Measurements from ENCODE around the gene NGEF.
"Not testable (repeated sequence)": the region's sequence is repeated elsewhere in the genome, so short reads cannot be mapped to it uniquely, and the experiment has no call there.

The NGEF gene

DNA sequence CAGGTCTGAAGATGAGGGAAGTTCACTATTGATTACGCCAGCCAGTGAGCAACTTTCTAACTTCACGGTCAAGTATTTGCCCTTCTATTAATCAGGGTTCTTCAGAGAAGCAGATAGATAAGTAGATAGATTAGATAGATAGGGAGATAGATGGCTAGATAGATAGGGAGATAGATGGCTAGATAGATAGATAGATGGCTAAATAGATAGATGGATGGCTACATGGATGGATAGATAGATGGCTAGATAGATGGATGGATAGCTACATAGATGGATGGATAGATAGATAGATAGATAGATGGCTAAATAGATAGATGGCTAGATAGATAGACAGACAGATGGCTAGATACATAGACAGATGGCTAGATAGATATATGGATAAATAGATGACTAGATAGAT lies 42.3 kb upstream of the NGEF start:
- no peaks in the 10 kb centered on the region for H3K9me3 ChIP-seq (ENCODE audit: low read length)
- no peak overlapping the region for H3K27ac ChIP-seq (ENCODE audit: low read depth, low read length, poor library complexity, severe bottlenecking)
- no peak overlapping the region for H2AFZ ChIP-seq (ENCODE audit: low read length)
- TF ChIP-seq CTCF (IDR thresholded peaks at IDR 0.05; ENCODE audit: low read length), result no peak
- no peak for TF ChIP-seq EZH2 (IDR thresholded peaks at IDR 0.05; ENCODE audit: borderline replicate concordance, low read length)
- H3F3A ChIP-seq (ENCODE audit: insufficient read depth, low read length), result no peaks in the 10 kb centered on the region
- no peaks in the 10 kb centered on the region for H3K36me3 ChIP-seq (ENCODE audit: insufficient read depth, low read length)
- no peaks in the 10 kb centered on the region for H3K79me2 ChIP-seq (ENCODE audit: insufficient read depth, low read length)
- H3K4me1 ChIP-seq (ENCODE audit: insufficient read depth, low read length, severe bottlenecking), result peaks cover 14% of the 10 kb centered on the region
- no peak overlapping the region for H3K4me2 ChIP-seq (ENCODE audit: low read length)
- no peaks in the 10 kb centered on the region for H4K20me1 ChIP-seq (ENCODE audit: insufficient read depth, low read length)
- H3K9me2 ChIP-seq (ENCODE audit: low read depth, low read length), result no peaks in the 10 kb centered on the region
- no peak overlapping the region for H3K4me3 ChIP-seq (ENCODE audit: low read depth, low read length, poor library complexity, severe bottlenecking)
- H3K27me3 ChIP-seq (ENCODE audit: insufficient read depth, low read length), result peaks cover 3% of the 10 kb centered on the region; the same call in 1 of the 2 replicates
- no peak overlapping the region for H3K9ac ChIP-seq (ENCODE audit: low read length)

DNA sequence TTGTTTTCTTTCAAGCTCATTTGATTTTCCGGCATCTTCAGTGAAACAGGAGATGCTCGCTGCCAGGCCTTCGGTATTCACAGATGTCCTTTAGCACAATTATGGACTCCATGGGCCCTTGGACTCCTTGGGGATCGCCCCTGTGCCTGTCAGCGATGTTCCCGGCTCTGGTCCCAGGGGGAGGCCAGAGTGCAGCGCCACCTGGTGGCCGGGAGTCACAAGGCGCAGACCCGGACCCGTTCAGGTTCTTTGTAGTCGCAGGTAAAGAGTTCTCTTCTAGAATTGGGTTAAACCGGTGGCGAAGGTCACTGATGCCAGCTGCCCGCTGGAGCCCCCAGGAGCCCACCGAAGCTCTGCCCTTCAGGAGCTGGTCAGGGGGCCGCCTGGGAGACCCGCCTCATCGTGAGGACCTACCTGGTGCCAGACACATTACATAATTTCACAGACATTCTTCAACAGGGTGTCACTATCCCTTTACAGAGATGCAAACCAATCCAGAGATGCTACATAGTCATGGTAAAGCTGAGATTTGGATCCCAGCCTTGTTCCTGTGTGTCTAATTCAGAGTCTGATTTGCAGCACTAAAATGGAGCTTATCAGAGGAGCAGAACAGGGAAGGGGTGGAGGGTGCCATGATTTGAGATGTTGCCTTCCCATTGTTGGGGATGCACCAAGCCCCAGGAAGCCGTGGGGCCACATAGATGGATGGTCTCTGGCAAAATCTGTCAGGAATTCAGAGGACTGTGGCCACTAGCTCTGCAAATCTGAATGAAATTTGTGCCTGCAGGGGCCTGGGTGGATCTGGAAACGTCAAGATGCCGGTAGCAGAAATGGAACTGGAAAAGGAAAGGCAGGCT lies 41.1 kb upstream of the NGEF start:
- H4K20me1 ChIP-seq (ENCODE audit: insufficient read depth, low read length), result no peaks in the 10 kb centered on the region
- TF ChIP-seq CTCF (IDR thresholded peaks at IDR 0.05; ENCODE audit: low read length) (peak; percentile 98), EZH2 (IDR thresholded peaks at IDR 0.05; ENCODE audit: borderline replicate concordance, low read length) (no peak)
- peaks cover 6% of the 10 kb centered on the region for H3K4me1 ChIP-seq (ENCODE audit: insufficient read depth, low read length, severe bottlenecking)
- no peaks in the 10 kb centered on the region for H3K9me2 ChIP-seq (ENCODE audit: low read depth, low read length)
- peaks cover 3% of the 10 kb centered on the region; the same call in 1 of the 2 replicates for H3K27me3 ChIP-seq (ENCODE audit: insufficient read depth, low read length)
- no peaks in the 10 kb centered on the region for H3K36me3 ChIP-seq (ENCODE audit: insufficient read depth, low read length)
- no peak overlapping the region for H3K9ac ChIP-seq (ENCODE audit: low read length)
- H3K27ac ChIP-seq (ENCODE audit: low read depth, low read length, poor library complexity, severe bottlenecking), result no peak overlapping the region
- H2AFZ ChIP-seq (ENCODE audit: low read length), result no peak overlapping the region
- H3F3A ChIP-seq (ENCODE audit: insufficient read depth, low read length), result no peaks in the 10 kb centered on the region
- 0 out of 2 replicates have a peak overlapping the region, but pooled peaks have one; percentile 22 for H3K4me2 ChIP-seq (ENCODE audit: low read length)
- H3K79me2 ChIP-seq (ENCODE audit: insufficient read depth, low read length), result no peaks in the 10 kb centered on the region
- no peaks in the 10 kb centered on the region for H3K9me3 ChIP-seq (ENCODE audit: low read length)
- no peak overlapping the region for H3K4me3 ChIP-seq (ENCODE audit: low read depth, low read length, poor library complexity, severe bottlenecking)

GRCh38 chr2:233052517-233052916 lies 39.5 kb upstream of the NGEF start:
- H2AFZ ChIP-seq (ENCODE audit: low read length); H3K4me2 ChIP-seq (ENCODE audit: low read length); H3K79me2 ChIP-seq (ENCODE audit: insufficient read depth, low read length); H3K4me3 ChIP-seq (ENCODE audit: low read depth, low read length, poor library complexity, severe bottlenecking); H3K9me2 ChIP-seq (ENCODE audit: low read depth, low read length); H4K20me1 ChIP-seq (ENCODE audit: insufficient read depth, low read length); H3K27ac ChIP-seq (ENCODE audit: low read depth, low read length, poor library complexity, severe bottlenecking); H3K27me3 ChIP-seq (ENCODE audit: insufficient read depth, low read length); H3K4me1 ChIP-seq (ENCODE audit: insufficient read depth, low read length, severe bottlenecking); H3K9me3 ChIP-seq (ENCODE audit: low read length); H3F3A ChIP-seq (ENCODE audit: insufficient read depth, low read length); H3K9ac ChIP-seq (ENCODE audit: low read length); H3K36me3 ChIP-seq (ENCODE audit: insufficient read depth, low read length): not testable (repeated sequence)

Data from OCI-LY1 (cell line).